Neuronal stem cell (in vitro differentiated cells): ENCODE data around the gene FSTL4.

ENCODE experiments used
- DNase-seq: peaks from one replicate; pipeline ENCODE4 v3.0.0-alpha.2; 2013; ENCODE audit warnings: low spot score
- H2AFZ ChIP-seq: one replicate; pipeline ENCODE4 v1.6.1; 2013; ENCODE audit warnings: mild to moderate bottlenecking, low read length, inconsistent platforms
- H2AK5ac ChIP-seq: 2 replicates; pipeline ENCODE4 v1.6.1; 2013; ENCODE audit warnings: low read depth, mild to moderate bottlenecking, inconsistent platforms, low read length, moderate library complexity, mixed read lengths
- H2BK120ac ChIP-seq: 2 replicates; pipeline ENCODE4 v1.6.1; 2013; ENCODE audit warnings: low read depth, mild to moderate bottlenecking, inconsistent platforms, low read length, moderate library complexity, mixed read lengths
- H2BK12ac ChIP-seq: one replicate; pipeline ENCODE4 v1.6.1; 2013; ENCODE audit warnings: low read length, inconsistent platforms
- H2BK15ac ChIP-seq: 2 replicates; pipeline ENCODE4 v1.6.1; 2013; ENCODE audit warnings: mild to moderate bottlenecking, low read length, inconsistent platforms, mixed read lengths
- H2BK5ac ChIP-seq: one replicate; pipeline ENCODE4 v1.6.1; 2013; ENCODE audit warnings: inconsistent platforms, mild to moderate bottlenecking, low read length, moderate library complexity
- H3K14ac ChIP-seq: one replicate; pipeline ENCODE4 v1.6.1; 2013; ENCODE audit warnings: low read length, inconsistent platforms
- H3K18ac ChIP-seq: 2 replicates; pipeline ENCODE4 v1.6.1; 2013; ENCODE audit warnings: low read length, inconsistent platforms
- H3K23ac ChIP-seq: 2 replicates; pipeline ENCODE4 v1.6.1; 2013; ENCODE audit warnings: low read depth, mild to moderate bottlenecking, mixed read lengths, low read length, inconsistent platforms; ENCODE audit not compliant: poor library complexity
- H3K27ac ChIP-seq: replicated peaks from 3 replicates; pipeline ENCODE4 v1.5.1; 2013; ENCODE audit warnings: low read length, inconsistent platforms
- H3K27me3 ChIP-seq, 3 experiments: 2 replicates each; pipeline ENCODE4 v1.6.1; 2013; ENCODE audit warnings: low read length in 3 of 3, mild to moderate bottlenecking in 2 of 3, inconsistent platforms in 1 of 3, low read depth in 1 of 3, mixed read lengths in 1 of 3, moderate library complexity in 1 of 3; ENCODE audit not compliant: control insufficient read depth in 3 of 3, insufficient read depth in 3 of 3
- H3K36me3 ChIP-seq, 2 donors: replicated peaks in 1 of 2; 2 replicates each; pipeline ENCODE4 v1.6.1; 2013; ENCODE audit warnings: low read length in 2 of 2; ENCODE audit not compliant: control insufficient read depth in 2 of 2, insufficient read depth in 2 of 2
- H3K4ac ChIP-seq: 2 replicates; pipeline ENCODE4 v1.6.1; 2013; ENCODE audit warnings: inconsistent platforms, mild to moderate bottlenecking, low read length, moderate library complexity
- H3K4me1 ChIP-seq, 2 donors: 1 replicate in 1 of 2; 2 replicates in 1 of 2; pipeline ENCODE4 v1.6.1; 2013; ENCODE audit warnings: low read length in 2 of 2, low read depth in 1 of 2; ENCODE audit not compliant: control insufficient read depth in 2 of 2, insufficient read depth in 1 of 2
- H3K4me2 ChIP-seq: one replicate; pipeline ENCODE4 v1.6.1; 2013; ENCODE audit warnings: mild to moderate bottlenecking, low read length, inconsistent platforms; ENCODE audit not compliant: insufficient read depth, poor library complexity, severe bottlenecking
- H3K4me3 ChIP-seq, 2 donors: 2 replicates each; pipeline ENCODE4 v1.5.1; 2013; ENCODE audit warnings: low read length in 2 of 2, mild to moderate bottlenecking in 2 of 2, inconsistent platforms in 1 of 2, moderate library complexity in 1 of 2
- H3K79me1 ChIP-seq: one replicate; pipeline ENCODE4 v1.6.1; 2013; ENCODE audit warnings: low read depth, mild to moderate bottlenecking, inconsistent platforms, low read length, moderate library complexity
- H3K9ac ChIP-seq: one replicate; pipeline ENCODE4 v1.6.1; 2013; ENCODE audit warnings: mild to moderate bottlenecking, low read depth, low read length, inconsistent platforms; ENCODE audit not compliant: poor library complexity
- H3K9me3 ChIP-seq, 2 donors: replicated peaks in 1 of 2; 2 replicates each; pipeline versions ENCODE3 to v1.6.1; 2013; ENCODE audit warnings: low read length in 2 of 2, mild to moderate bottlenecking in 2 of 2, inconsistent platforms in 1 of 2, low read depth in 1 of 2, mixed read lengths in 1 of 2, moderate library complexity in 1 of 2; ENCODE audit not compliant: control insufficient read depth in 2 of 2, insufficient read depth in 1 of 2
- H4K8ac ChIP-seq: one replicate; pipeline ENCODE4 v1.6.1; 2013; ENCODE audit warnings: low read depth, mild to moderate bottlenecking, inconsistent platforms, low read length, moderate library complexity
- H4K91ac ChIP-seq: one replicate; pipeline ENCODE4 v1.6.1; 2013; ENCODE audit warnings: low read length, low read depth, mild to moderate bottlenecking, inconsistent platforms; ENCODE audit not compliant: poor library complexity
- WGBS, 2 donors: extraction: QIAGEN DNeasy Blood & Tissue Kit; methylation state at CpG; one replicate each; pipeline ENCODE4 v1.1.7; 2013; ENCODE audit warnings: missing lambda C conversion rate in 2 of 2, mixed read lengths in 1 of 2; ENCODE audit not compliant: insufficient read length in 2 of 2, insufficient replicate concordance in 1 of 2; ENCODE audit errors: extremely low coverage in 2 of 2; 5-methylcytosine and 5-hydroxymethylcytosine counted together

Gene FSTL4

GRCh38 chr5:133297293-133297692, 315.0 kb downstream of the FSTL4 start:
- Histone ChIP-seq H3K36me3 (no peaks in the 10 kb centered on the region), H2BK120ac (no peak overlapping the region), H4K8ac (no peak overlapping the region), H3K4me1 (no peaks in the 10 kb centered on the region), H3K4me3 (no peak overlapping the region), H2AFZ (no peak overlapping the region), H3K4ac (no peak overlapping the region), H2BK15ac (no peak overlapping the region), H2BK12ac (no peak overlapping the region), H3K79me1 (no peaks in the 10 kb centered on the region), H3K27ac (no peak overlapping the region), H3K18ac (no peak overlapping the region), H3K23ac (no peak overlapping the region), H3K9me3 (no peaks in the 10 kb centered on the region), H3K4me2 (no peak overlapping the region), H3K27me3 (peaks cover 0 to 10% (median 0%) of the 10 kb centered on the region in 3 experiments), H2AK5ac (no peak overlapping the region), H3K9ac (no peak overlapping the region), H2BK5ac (no peak overlapping the region), H4K91ac (peak overlapping the region; percentile 75), H3K14ac (no peak overlapping the region)
- WGBS, 2 donors: no CpG with 5 or more reads among the region's 5 CpGs
- DNase-seq: no peak

DNA sequence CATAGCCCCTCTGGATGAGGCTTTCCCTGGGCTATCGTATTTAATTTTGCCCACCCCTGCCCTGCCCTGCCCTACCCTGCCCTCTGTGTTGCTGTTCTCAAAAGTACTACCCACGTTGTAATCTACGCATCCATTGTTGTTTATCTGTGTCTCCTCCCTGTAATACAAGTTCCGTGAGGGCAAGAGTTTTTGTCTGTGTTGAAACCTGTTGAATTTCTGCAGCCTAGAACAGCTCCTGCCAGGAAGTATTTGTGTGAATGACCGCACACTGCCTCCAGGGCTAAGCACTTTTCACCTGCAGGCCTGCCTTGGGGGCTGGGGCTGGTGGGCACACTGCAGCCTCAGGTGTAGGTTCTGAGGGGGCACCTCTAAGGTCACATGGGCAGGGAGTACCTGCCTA, 315.7 kb downstream of the FSTL4 start:
- Histone ChIP-seq H3K4me2 (no peak overlapping the region), H3K14ac (no peak overlapping the region), H4K91ac (no peak overlapping the region), H4K8ac (no peak overlapping the region), H3K4me1 (no peaks in the 10 kb centered on the region), H2AK5ac (no peak overlapping the region), H3K4ac (no peak overlapping the region), H2BK120ac (no peak overlapping the region), H2BK5ac (no peak overlapping the region), H2AFZ (no peak overlapping the region), H3K79me1 (no peaks in the 10 kb centered on the region), H3K9ac (no peak overlapping the region), H3K9me3 (no peaks in the 10 kb centered on the region), H3K27me3 (peaks cover 0 to 8% (median 0%) of the 10 kb centered on the region in 3 experiments), H2BK15ac (no peak overlapping the region), H3K27ac (no peak overlapping the region), H3K36me3 (no peaks in the 10 kb centered on the region), H3K4me3 (no peak overlapping the region), H3K23ac (peak overlapping the region; percentile 6), H3K18ac (no peak overlapping the region), H2BK12ac (no peak overlapping the region)
- no peak for DNase-seq
- WGBS, 2 donors: no CpG with 5 or more reads among the region's 5 CpGs

DNA sequence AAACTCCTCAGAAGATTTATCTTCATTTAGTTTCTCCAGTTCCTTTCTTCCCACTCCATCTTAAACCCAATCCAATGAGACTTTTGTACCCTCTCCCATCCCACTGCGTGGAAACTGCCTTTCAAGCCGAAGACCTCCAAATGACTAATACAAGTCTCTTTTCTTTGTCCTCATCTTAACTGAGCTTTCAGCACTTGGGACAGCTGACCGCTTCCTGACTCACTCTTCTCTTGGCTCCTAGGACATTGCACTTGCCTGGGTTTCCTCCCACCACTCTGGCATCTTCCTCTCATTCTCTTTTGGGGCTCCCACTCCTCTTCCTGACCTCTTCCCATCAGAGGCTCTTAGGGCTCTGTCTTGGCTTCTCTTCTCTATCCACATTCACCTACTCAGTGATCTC, 316.8 kb downstream of the FSTL4 start:
- H3K4me2 ChIP-seq: no peak overlapping the region
- peaks cover 0 to 2% of the 10 kb centered on the region in 2 donors for H3K4me1 ChIP-seq
- no peak overlapping the region for H2AK5ac ChIP-seq
- no peaks in the 10 kb centered on the region for H3K9me3 ChIP-seq
- H4K91ac ChIP-seq: no peak overlapping the region
- no peak overlapping the region for H3K23ac ChIP-seq
- peaks cover 0 to 2% (median 0%) of the 10 kb centered on the region in 3 experiments for H3K27me3 ChIP-seq
- no peak overlapping the region for H2BK12ac ChIP-seq
- no peak overlapping the region for H2BK5ac ChIP-seq
- no peak overlapping the region for H3K14ac ChIP-seq
- no CpG with 5 or more reads among the region's 3 CpGs for WGBS, 2 donors
- H2BK15ac ChIP-seq: no peak overlapping the region
- no peak overlapping the region for H2AFZ ChIP-seq
- H3K79me1 ChIP-seq: no peaks in the 10 kb centered on the region
- no peak overlapping the region for H3K4me3 ChIP-seq
- no peak overlapping the region for H2BK120ac ChIP-seq
- no peak overlapping the region for H3K27ac ChIP-seq
- H3K36me3 ChIP-seq: no peaks in the 10 kb centered on the region
- no peak overlapping the region for H4K8ac ChIP-seq
- H3K9ac ChIP-seq: no peak overlapping the region
- H3K4ac ChIP-seq: no peak overlapping the region
- no peak overlapping the region for H3K18ac ChIP-seq
- DNase-seq: no peak

GRCh38 chr5:133294380-133294779, 318.0 kb downstream of the FSTL4 start:
- Histone ChIP-seq H4K8ac (no peak overlapping the region), H3K27me3 (peaks cover 0 to 3% (median 0%) of the 10 kb centered on the region in 3 experiments)
- WGBS, 2 donors: no CpG with 5 or more reads among the region's 3 CpGs

More at GRCh38 chr5:133294380-133294779, 318.0 kb downstream of the FSTL4 start:
- DNase-seq: no peak
- Histone ChIP-seq H3K9ac (no peak overlapping the region), H3K27ac (no peak overlapping the region), H2BK12ac (no peak overlapping the region), H3K4me2 (no peak overlapping the region), H2BK15ac (no peak overlapping the region), H3K4me3 (no peak overlapping the region), H3K36me3 (no peaks in the 10 kb centered on the region), H2BK120ac (no peak overlapping the region), H4K91ac (no peak overlapping the region), H3K79me1 (no peaks in the 10 kb centered on the region), H3K23ac (no peak overlapping the region), H2BK5ac (no peak overlapping the region), H2AFZ (no peak overlapping the region), H3K18ac (no peak overlapping the region), H2AK5ac (no peak overlapping the region), H3K14ac (no peak overlapping the region), H3K4ac (no peak overlapping the region), H3K4me1 (peaks cover 0 to 2% of the 10 kb centered on the region in 2 donors), H3K9me3 (no peaks in the 10 kb centered on the region)
